OCI-M1 (cell line): ENCODE measurements around the gene MAGEB5.
"Not testable (repeated sequence)": the region's sequence is repeated elsewhere in the genome, so short reads cannot be mapped to it uniquely, and the experiment has no call there.

Experiments
- DNase-seq: peaks from one replicate; lab custom pipeline; 2025; lab: John Stamatoyannopoulos, UW

The MAGEB5 gene, protein sequence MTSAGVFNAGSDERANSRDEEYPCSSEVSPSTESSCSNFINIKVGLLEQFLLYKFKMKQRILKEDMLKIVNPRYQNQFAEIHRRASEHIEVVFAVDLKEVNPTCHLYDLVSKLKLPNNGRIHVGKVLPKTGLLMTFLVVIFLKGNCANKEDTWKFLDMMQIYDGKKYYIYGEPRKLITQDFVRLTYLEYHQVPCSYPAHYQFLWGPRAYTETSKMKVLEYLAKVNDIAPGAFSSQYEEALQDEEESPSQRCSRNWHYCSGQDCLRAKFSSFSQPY

DNA sequence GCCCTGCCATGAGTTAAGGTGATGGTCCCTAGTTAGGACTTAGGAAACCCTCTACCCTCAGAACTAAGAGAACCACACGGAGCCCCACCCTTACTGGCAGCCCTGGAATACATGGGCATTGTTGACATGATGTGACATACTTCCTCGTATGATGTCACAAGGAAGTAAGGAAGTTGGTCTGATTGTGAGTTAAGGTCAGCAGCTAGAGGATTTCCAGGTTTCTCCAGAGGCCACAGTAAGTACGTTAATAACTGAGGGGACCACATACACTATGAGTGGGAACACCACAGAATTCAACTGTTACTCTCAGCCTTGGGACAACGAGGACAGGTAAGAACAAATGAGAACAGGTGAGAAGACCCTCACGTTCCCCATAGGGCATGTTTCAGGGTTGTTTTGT is at the start of gene MAGEB5:
Gene MAGEB5, plus strand, starts transcription at position 301 of the 400 bp plus-strand sequence. CDS start 1,133 bp downstream, outside the sequence.
- DNase-seq, result no peak

DNA sequence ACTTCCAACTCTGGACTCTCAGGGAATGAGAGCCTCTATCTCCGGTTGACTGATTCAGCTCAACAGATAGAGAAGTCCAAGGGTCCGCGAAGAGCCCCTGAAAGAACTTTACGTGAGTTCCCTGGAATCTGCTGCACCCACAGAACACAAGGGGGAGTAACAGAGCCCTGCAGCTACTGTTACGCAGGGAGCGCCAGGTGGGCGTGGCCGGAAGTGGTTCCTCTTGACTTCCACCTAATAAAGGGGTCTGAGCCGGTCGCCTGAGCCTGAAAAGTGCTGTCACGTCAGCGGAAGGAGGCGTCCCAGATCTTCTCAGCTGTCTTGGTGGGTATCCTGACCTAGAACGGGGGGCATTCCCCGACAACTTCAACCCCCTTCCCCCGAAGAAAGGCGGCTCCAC is 23.8 kb upstream of the MAGEB5 start, which contains the start of gene MAGEB6:
Gene MAGEB6, plus strand, starts transcription at position 237 of the 400 bp plus-strand sequence. CDS start 1,407 bp downstream, outside the sequence.
- no peak for DNase-seq

DNA sequence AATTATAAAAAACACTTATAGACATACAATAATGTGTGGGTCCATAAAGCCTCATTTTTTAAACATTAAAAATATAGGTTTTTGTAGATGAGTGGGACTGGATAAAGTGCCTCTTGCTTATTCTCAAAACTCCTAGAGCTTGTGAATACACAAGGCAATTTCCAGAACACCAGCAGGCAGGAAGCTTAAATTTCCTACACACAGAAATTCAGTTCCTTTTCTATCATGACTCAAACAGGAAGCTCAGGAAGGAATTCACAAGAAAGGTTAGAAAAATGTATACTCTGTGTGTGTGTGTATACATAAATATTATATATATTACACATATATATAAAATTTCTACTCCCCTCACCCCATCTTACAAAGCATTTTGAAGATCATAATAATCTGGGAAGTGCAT is 12.4 kb upstream of the MAGEB5 start:
- DNase-seq, result no peak

DNA sequence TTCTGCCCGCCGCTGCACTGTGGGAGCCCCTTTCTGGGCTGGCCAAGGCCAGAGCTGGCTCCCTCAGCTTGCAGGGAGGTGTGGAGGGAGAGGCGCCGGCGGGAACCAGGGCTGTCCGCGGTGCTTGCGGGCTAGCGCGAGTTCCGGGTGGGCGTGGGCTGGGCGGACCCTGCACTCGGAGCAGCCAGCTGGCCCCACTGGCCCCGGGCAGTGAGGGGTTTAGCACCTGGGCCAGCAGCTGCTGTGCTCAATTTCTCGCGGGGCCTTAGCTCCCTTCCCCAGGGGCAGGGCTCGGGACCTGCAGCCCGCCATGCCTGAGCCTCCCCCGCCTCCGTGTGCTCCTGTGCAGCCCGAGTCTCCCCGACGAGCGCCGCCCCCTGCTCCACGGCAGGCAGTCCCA is 11.3 kb upstream of the MAGEB5 start:
- DNase-seq, result not testable (repeated sequence)

DNA sequence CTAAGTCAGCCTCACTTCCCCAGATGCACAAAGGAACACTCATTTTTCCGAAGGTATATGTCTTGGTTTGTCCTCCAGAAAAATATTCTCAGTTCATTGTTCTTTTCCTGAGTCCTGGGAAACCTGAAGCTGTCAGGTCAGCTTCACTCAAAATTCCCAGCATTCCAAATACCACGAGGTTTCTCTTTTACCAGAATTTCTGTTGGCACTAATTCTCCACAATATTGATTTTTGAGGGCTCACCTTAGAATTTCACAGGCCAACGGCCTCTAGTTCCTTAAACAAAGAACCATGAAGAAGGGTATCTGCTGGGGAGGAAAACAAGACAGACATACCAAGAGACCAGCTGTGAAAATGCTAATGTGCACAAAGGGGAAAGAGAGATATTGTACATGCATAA is 8.0 kb upstream of the MAGEB5 start:
- DNase-seq, result no peak

DNA sequence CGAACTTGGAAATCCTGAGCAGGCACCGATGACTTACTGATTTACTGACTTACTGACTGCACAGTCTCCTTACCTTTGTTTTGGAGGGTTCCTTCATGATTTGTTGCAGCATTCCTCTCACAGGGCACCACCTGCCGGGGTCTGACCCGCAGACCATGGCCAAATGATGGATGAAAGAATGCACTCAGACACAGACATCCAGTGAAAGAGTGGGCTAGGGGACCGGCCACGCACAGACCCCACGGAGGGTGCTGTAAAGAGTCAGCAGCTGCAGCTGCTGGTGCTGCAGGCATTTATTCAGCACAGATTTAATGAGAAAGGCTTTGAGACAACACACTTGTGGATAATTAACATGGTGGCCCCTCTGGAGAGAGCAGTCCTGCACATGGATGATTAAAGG is 3.4 kb downstream of the MAGEB5 start:
- no peak for DNase-seq

DNA sequence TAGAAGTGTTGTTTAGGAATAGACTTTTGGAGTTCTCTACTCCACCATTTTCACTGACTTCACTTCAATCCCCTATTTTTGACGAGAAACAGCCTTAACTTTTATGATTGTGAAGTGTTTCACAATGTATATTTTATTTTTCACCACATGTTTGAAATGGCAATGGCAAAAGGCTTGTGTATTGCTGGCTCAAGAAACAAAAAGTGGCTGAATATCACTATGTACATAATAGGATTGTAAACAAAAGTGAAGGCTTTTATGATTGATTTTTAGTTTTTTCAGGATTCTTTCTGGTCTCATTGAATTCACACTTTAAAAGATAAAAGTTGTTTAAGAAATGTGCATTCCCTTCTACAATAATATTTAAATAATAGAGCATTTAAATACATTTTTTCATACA is 18.2 kb downstream of the MAGEB5 start:
- DNase-seq, result no peak

DNA sequence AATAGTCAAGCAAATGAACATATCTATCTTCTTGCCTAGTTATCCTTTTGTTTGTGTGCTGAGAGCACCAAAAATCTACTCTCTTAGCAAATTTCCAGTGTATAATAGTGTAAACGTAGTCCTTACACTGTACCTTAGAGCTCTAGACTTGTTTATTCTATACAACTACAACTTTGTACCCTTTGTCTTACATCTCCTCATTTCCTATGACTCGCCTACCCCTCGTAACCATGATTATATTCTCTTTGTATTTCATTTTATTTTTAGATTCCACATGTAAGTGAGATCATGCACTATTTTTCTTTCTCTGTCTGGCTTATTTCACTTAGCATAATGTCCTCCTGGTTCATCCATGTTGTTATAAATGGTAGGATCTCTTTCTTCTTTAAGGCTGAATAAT is 37.6 kb downstream of the MAGEB5 start:
- no peak for DNase-seq

- no peak for DNase-seq
These were observed 38.5 kb downstream of the MAGEB5 start for GRCh38 chrX:26254436-26254835.

DNA sequence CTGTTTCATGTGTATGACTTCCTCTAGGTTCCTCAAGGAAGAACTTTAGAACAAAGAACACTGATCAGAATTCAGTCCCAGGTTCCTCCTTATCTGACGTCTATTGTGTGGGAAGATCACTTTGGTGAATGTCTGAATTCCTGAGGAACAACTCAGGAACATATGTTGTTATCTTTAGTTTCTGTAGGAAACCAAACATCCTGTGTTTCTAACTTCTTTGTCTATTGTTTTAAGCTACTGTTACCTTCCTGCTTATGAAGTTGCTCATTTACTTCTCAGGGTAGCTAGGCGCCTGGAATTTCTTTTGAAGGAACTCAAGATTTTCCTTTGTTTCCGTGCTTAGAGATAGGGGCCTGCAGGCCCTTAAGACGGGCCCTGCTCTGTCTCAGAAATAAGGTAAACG is 46.2 kb downstream of the MAGEB5 start:
- no peak for DNase-seq
